Measurements from ENCODE around the gene CSMD2.

Gene CSMD2

GRCh38 chr1:33712186-33712585 lies 452.8 kb downstream of the CSMD2 start:
- no peak for DNase-seq (ENCODE audit: low read depth)
- H3K4me3 ChIP-seq (ENCODE audit: control insufficient read depth, low read depth, low read length), result no peak overlapping the region
- TF ChIP-seq CTCF (IDR thresholded peaks at IDR 0.05; ENCODE audit: control insufficient read depth, insufficient read depth, low read depth, low read length, missing control alignments), result no peak

GRCh38 chr1:33711511-33711910 lies 453.5 kb downstream of the CSMD2 start:
- no peak for TF ChIP-seq CTCF (IDR thresholded peaks at IDR 0.05; ENCODE audit: control insufficient read depth, insufficient read depth, low read depth, low read length, missing control alignments)
- H3K4me3 ChIP-seq (ENCODE audit: control insufficient read depth, low read depth, low read length), result no peak overlapping the region
- no peak for DNase-seq (ENCODE audit: low read depth)

- no peak overlapping the region for H3K4me3 ChIP-seq (ENCODE audit: control insufficient read depth, low read depth, low read length)
- TF ChIP-seq CTCF (IDR thresholded peaks at IDR 0.05; ENCODE audit: control insufficient read depth, insufficient read depth, low read depth, low read length, missing control alignments), result no peak
- peak; percentile 23 for DNase-seq (ENCODE audit: low read depth)
Measured at GRCh38 chr1:33710967-33711366, 454.1 kb downstream of the CSMD2 start.

GRCh38 chr1:33709783-33710718 lies 455.0 kb downstream of the CSMD2 start:
- DNase-seq (ENCODE audit: low read depth), result peak; percentile 16
- no peak for TF ChIP-seq CTCF (IDR thresholded peaks at IDR 0.05; ENCODE audit: control insufficient read depth, insufficient read depth, low read depth, low read length, missing control alignments)

GRCh38 chr1:33709174-33709782 lies 455.8 kb downstream of the CSMD2 start:
- no peak for TF ChIP-seq CTCF (IDR thresholded peaks at IDR 0.05; ENCODE audit: control insufficient read depth, insufficient read depth, low read depth, low read length, missing control alignments)
- no peak for DNase-seq (ENCODE audit: low read depth)
- H3K4me3 ChIP-seq (ENCODE audit: control insufficient read depth, low read depth, low read length), result no peak overlapping the region

More at GRCh38 chr1:33709783-33710718, 455.0 kb downstream of the CSMD2 start:
- H3K4me3 ChIP-seq (ENCODE audit: control insufficient read depth, low read depth, low read length), result no peak overlapping the region

- no peak for TF ChIP-seq CTCF (IDR thresholded peaks at IDR 0.05; ENCODE audit: control insufficient read depth, insufficient read depth, low read depth, low read length, missing control alignments)
- no peak for DNase-seq (ENCODE audit: low read depth)
- no peak overlapping the region for H3K4me3 ChIP-seq (ENCODE audit: control insufficient read depth, low read depth, low read length)
Measured at GRCh38 chr1:33706634-33707255, 458.3 kb downstream of the CSMD2 start.
